Coronary artery (tissue), 2 donors: ENCODE measurements around the gene NPAS3.

ENCODE experiments used
- DNase-seq: peaks from one replicate; pipeline ENCODE4 v3.0.0-alpha.2; 2017; ENCODE audit warnings: low spot score
- H3K27ac ChIP-seq, 2 donors: fragments of 200-600 bp; sonication (generic); one replicate each; pipeline ENCODE4 v1.5.1; 2016 to 2019
- H3K4me3 ChIP-seq: fragments of 200-600 bp; sonication (generic); 2 replicates; pipeline ENCODE4 v1.5.1; 2016; ENCODE audit warnings: mild to moderate bottlenecking, moderate library complexity
- CTCF ChIP-seq: fragments of 200-600 bp; sonication (generic); IDR thresholded peaks from one replicate; pipeline ENCODE4 v1.5.1; 2019; ENCODE audit warnings: antibody characterized with exemption

The NPAS3 gene

GRCh38 chr14:33390335-33390734 lies 451.7 kb downstream of the NPAS3 start:
- no peak for DNase-seq

DNA sequence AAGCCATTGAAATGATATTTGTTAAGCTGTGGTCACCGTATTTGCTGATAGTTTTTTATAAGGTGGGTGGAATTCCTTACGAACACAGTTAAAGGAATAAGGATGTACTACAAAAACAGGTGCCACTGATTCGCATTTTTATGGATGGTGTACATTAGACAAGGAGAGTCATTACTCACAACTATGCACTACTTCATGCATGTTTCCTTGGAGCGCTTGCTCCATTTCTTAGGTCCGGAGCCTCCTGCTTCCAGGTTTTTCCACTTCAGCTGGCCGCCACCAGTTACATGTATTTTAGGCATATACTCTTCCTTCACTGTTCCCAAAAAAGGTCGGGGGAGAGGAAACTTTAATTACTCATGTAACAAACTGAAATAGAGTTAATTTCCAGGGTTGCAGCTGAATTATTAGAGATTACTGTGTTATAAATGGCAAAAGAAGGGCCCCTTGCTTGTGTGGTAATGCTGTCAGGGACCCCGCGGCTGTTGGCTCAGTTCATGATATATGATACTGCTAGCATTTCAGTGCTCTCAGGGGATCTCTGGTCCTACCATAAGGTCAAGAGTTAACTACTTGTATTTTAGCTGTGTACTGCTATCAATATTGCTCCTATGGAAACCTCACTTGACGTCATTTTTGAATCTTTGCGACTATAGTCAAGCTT lies 454.7 kb downstream of the NPAS3 start:
- no peak for DNase-seq
- TF ChIP-seq CTCF = no peak
- H3K27ac ChIP-seq = no peak overlapping the region
- H3K4me3 ChIP-seq = no peak overlapping the region

More at GRCh38 chr14:33390335-33390734, 451.7 kb downstream of the NPAS3 start:
- H3K27ac ChIP-seq = no peak overlapping the region
- no peak overlapping the region for H3K4me3 ChIP-seq
- no peak for TF ChIP-seq CTCF

- H3K4me3 ChIP-seq = no peak overlapping the region
- DNase-seq = no peak
- TF ChIP-seq CTCF = no peak
- no peak overlapping the region for H3K27ac ChIP-seq
Measured at GRCh38 chr14:33393895-33394368, 455.3 kb downstream of the NPAS3 start.

GRCh38 chr14:33401311-33401710 lies 462.6 kb downstream of the NPAS3 start:
- DNase-seq = no peak
- no peak for TF ChIP-seq CTCF
- H3K27ac ChIP-seq = no peak overlapping the region
- H3K4me3 ChIP-seq = no peak overlapping the region

- Histone ChIP-seq H3K4me3 (no peak overlapping the region), H3K27ac (no peak overlapping the region)
- TF ChIP-seq CTCF = no peak
- no peak for DNase-seq
Measured at GRCh38 chr14:33402604-33403003, 463.9 kb downstream of the NPAS3 start.

DNA sequence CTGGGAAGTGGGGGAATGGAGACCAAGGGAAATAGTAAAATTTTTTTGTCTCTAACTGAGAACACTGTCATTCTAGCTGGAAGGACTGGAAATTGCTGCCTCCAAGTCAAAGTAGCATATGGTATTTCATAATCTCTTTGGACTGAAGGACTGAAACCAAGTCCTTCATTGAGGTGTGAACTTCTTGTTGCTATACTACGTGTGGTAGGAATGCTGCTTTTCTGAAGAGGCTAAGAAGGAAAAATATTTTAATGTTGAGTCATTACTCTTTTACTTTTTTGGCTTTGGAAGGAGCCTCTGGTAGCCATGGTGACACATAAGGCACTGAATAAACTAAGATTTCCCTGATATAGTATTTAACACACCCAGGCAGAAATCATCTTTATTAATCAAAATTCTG lies 465.4 kb downstream of the NPAS3 start:
- Histone ChIP-seq H3K27ac (no peak overlapping the region), H3K4me3 (no peak overlapping the region)
- no peak for DNase-seq
- no peak for TF ChIP-seq CTCF

- Histone ChIP-seq H3K27ac (no peak overlapping the region), H3K4me3 (no peak overlapping the region)
- TF ChIP-seq CTCF = no peak
- no peak for DNase-seq
Measured at GRCh38 chr14:33404964-33405574, 466.4 kb downstream of the NPAS3 start.
